Right cardiac atrium (tissue), 5 donors: ENCODE results near the gene MYOZ1. TPM values are rescaled to one million over a fixed set of nuclear protein-coding genes. Genes with fewer than 3 reads are reported as not detected.
A peak's percentile ranks its signal among the peaks of the same experiment; 100 is the strongest.

Experiments
- ATAC-seq, 2 donors: fragments of 200-7000 bp; cut with Tn5 transposase; one replicate each; pipeline versions ENCODE4 v1.8.0 to v1.9.1; 2020; ENCODE audit warnings: moderate library complexity in 2 of 2, mild to moderate bottlenecking in 1 of 2
- DNase-seq, 3 donors: peaks; one replicate each; pipeline ENCODE4 v3.0.0-alpha.2; 2020
- H3K27ac ChIP-seq: one replicate; pipeline ENCODE4 v1.5.1; 2013; ENCODE audit warnings: mild to moderate bottlenecking, low read length, control low read depth, moderate library complexity
- H3K27me3 ChIP-seq: one replicate; pipeline ENCODE4 v1.6.1; 2013; ENCODE audit not compliant: control insufficient read depth, insufficient read depth
- H3K4me1 ChIP-seq: one replicate; pipeline ENCODE4 v1.6.1; 2013; ENCODE audit warnings: low read length; ENCODE audit not compliant: control insufficient read depth, insufficient read depth
- H3K4me3 ChIP-seq: one replicate; pipeline ENCODE4 v1.5.1; 2013; ENCODE audit warnings: low read length, control low read depth
- H3K9me3 ChIP-seq: one replicate; pipeline ENCODE4 v1.6.1; 2013; ENCODE audit warnings: low read length; ENCODE audit not compliant: control insufficient read depth
- WGBS: extraction: QIAGEN DNeasy Blood & Tissue Kit; methylation state at CpG from one replicate; pipeline ENCODE4 v1.1.7; 2013; 5-methylcytosine and 5-hydroxymethylcytosine counted together
- intact Hi-C, 4 donors: fragments of 100-400 bp; cut with DNase I; formaldehyde crosslinking; loops; one replicate each; pipeline versions ENCODE4 v1.11.0 to v1.14.0; 2022 to 2023
- polyA plus RNA-seq: library from polyadenylated mRNA; stranded (reverse); fragments of 200-250 nt; gene quantifications from one replicate; pipeline ENCODE4 v1.2.3, GENCODE V29; 2013
- total RNA-seq, 4 donors: library from RNA; stranded (reverse); fragmentation: NEBNext Ultra II Directional; extraction: Animal tissue kit (Norgen Biotek cat#: 25700); gene quantifications; one replicate each; pipeline ENCODE4 v1.2.1, GENCODE V29; 2021
- donor health status: healthy with polysubstance abuse.
- donor health status: DM: no; HTN: yes; CAD: no.
- donor health status: DM: no; HTN: no; CAD: no.
- donor health status: DM: no; HTN: yes; CAD: no; lungs with severe emphysema.
- donor health status: DM: yes; HTN: yes; CAD: no.

MYOZ1 gene
- total and polyA plus RNA-seq, 5 donors: 19.5 to 101 (median 72.6) TPM

DNA sequence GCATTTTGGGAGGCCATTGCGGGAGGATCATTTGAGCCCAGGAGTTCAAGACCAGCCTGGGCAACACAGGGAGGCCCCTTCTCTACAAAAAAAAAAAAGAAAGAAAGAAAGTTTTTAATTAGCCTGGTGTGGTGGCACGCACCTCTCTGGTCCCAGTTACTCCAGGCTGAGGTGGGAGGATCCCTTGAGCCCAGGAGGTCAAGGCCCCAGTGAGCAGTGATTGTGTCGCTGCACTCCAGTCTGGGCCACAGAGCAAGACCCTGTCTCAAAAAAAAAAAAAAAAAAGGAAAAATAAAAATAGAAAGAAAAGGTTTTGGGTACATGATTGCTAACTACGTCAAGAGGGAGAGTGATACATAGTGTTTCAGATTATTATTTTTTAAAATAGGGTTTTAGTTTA, 48.2 kb downstream of the MYOZ1 start:
- Histone ChIP-seq H3K27ac (no peak overlapping the region), H3K9me3 (no peaks in the 10 kb centered on the region), H3K4me1 (peaks cover 4% of the 10 kb centered on the region), H3K4me3 (no peak overlapping the region), H3K27me3 (no peaks in the 10 kb centered on the region)
- ATAC-seq (no peak), DNase-seq (no peak)
- intact Hi-C loops: no loop called here
- WGBS: 98% methylated on average over 4 of the region's 4 CpGs

DNA sequence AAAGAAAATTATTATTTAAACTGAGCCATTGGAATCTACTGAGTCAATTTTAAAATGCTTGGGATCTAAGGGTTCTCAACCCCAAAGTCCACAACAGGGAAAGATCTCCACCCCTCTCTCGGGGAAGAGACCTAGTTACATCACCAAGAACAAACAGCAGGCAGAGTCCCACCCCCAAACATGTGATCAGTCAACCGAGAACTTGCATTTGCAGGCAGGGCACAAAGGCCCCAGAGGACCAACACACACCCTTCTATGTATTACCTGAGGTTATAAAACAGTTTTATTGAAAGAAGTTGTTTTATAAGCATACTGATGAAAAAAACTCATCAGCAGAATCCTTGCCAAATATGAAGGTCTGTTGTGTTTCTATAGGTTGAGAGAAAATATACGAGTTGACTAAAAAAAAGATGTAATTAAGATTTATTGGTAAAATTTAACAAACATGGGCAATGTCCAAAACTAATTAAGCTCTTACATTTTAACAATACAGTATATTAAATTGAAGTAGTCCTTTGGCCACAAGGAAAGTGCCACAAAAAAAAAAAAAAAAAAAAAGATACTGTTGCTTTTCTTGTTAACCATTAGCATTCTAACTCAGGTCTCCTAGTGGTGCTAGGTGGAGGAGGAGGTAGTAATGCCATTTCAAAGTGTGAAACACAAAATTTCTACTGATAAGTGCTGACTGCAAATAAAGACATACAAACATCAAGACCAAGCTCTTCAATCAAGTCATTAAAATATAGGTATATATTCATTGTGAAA, 49.2 kb downstream of the MYOZ1 start:
- ATAC-seq (peak; percentile 73 to 86), DNase-seq (peak; percentile 28 to 61 (median 58))
- no peak overlapping the region for H3K4me3 ChIP-seq
- WGBS: 41% methylated on average over 3 of the region's 3 CpGs
- H3K9me3 ChIP-seq: no peaks in the 10 kb centered on the region
- peaks cover 4% of the 10 kb centered on the region for H3K4me1 ChIP-seq
- no peak overlapping the region for H3K27ac ChIP-seq
- no peaks in the 10 kb centered on the region for H3K27me3 ChIP-seq
- intact Hi-C loops: no loop called here

DNA sequence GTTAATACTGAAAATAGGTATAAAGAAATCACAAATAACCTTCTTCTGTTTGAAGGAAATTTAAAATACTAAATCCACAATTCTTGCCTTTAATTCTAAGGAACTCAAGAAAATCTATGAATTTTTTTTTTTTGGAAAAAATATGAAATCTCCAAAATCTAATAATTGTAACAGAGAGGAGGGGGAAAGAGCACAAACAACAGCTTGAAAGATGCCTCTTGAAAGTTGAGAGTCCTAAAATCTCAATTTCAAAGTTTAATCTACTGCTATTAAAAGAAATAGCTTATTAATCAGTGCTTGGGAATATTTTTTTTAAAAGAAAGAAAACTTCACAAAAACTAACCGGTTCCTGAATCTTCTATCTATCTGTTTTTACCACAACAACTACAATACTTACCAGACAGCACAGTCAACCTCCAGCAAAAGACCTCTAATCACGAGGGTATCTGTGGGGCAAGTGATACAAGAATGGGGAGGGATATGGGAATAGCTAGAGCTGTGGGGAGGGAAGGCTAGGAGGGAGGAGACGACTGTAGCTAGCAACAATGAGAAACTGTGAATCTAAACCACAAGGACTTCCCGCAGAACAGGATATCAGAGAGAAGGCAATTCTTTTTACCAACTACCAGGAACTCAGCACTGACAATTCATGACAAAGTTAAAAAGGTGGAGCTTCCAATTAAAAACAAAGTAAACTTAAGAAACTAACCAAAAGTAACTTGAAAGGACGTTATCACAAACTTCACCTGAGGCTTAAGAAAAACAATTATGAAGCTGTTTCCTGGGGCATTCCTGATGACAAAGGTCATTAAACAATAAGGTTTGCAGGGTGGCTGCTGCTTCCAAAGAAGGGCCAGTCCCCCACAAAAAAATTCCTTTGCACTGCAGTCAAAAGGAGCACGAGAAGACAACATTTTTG, 50.1 kb downstream of the MYOZ1 start, which contains the start of gene USP54:
Gene USP54, minus strand, starts transcription at position 462 of the 919 bp plus-strand sequence. CDS start 15,684 bp downstream, outside the sequence.
- H3K27me3 ChIP-seq: no peaks in the 10 kb centered on the region
- no peaks in the 10 kb centered on the region for H3K9me3 ChIP-seq
- DNase-seq (no peak), ATAC-seq (peak; percentile 69 to 72)
- H3K27ac ChIP-seq: peak within 1 kb of the TSS; percentile 96
- intact Hi-C loops: no loop called here
- H3K4me3 ChIP-seq: peak within 1 kb of the TSS; percentile 7
- WGBS: 29% methylated on average over 6 of the region's 6 CpGs
- H3K4me1 ChIP-seq: peaks cover 4% of the 10 kb centered on the region

- peak overlapping the region; percentile 45 for H3K27ac ChIP-seq
- no peaks in the 10 kb centered on the region for H3K27me3 ChIP-seq
- 84% methylated on average over 3 of the region's 3 CpGs for WGBS
- ATAC-seq: peak in 1 of 2 donors; percentile 36
- peaks cover 4% of the 10 kb centered on the region for H3K4me1 ChIP-seq
- no peak overlapping the region for H3K4me3 ChIP-seq
- intact Hi-C loops: no loop called here
- no peak for DNase-seq
- H3K9me3 ChIP-seq: no peaks in the 10 kb centered on the region
These were observed 51.6 kb downstream of the MYOZ1 start for GRCh38 chr10:73589563-73590126.

DNA sequence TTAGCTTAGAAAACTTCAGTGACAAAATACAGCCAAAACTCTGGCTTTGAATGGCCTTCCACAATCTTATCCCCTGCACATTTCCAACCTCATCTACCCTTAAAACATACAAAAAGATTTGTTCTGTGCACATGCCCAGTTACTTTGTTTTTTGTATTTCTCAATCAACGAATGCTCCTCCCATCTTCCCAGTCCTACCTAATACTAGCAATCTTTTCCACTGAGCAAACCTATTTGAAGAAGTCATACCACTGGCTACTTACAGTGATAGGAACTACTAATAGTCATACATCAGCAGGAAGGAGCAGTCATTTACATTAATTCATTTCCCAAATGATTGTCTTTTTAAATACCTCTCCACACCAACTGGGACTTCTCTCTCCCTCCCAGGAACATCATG, 52.6 kb downstream of the MYOZ1 start:
- WGBS: 97% methylated on average over 1 of the region's 1 CpG
- Histone ChIP-seq H3K27me3 (no peaks in the 10 kb centered on the region), H3K27ac (no peak overlapping the region), H3K4me1 (peaks cover 4% of the 10 kb centered on the region), H3K4me3 (no peak overlapping the region), H3K9me3 (no peaks in the 10 kb centered on the region)
- DNase-seq (no peak), ATAC-seq (no peak)
- intact Hi-C loops: no loop called here

- Histone ChIP-seq H3K27me3 (no peaks in the 10 kb centered on the region), H3K4me3 (no peak overlapping the region), H3K9me3 (no peaks in the 10 kb centered on the region), H3K27ac (no peak overlapping the region), H3K4me1 (peaks cover 2% of the 10 kb centered on the region)
- peak; percentile 81 to 87 for ATAC-seq
- WGBS: 3% methylated on average over 1 of the region's 1 CpG
- intact Hi-C loops: no loop called here
- DNase-seq: no peak
These were observed 54.7 kb downstream of the MYOZ1 start for GRCh38 chr10:73586583-73586984.

DNA sequence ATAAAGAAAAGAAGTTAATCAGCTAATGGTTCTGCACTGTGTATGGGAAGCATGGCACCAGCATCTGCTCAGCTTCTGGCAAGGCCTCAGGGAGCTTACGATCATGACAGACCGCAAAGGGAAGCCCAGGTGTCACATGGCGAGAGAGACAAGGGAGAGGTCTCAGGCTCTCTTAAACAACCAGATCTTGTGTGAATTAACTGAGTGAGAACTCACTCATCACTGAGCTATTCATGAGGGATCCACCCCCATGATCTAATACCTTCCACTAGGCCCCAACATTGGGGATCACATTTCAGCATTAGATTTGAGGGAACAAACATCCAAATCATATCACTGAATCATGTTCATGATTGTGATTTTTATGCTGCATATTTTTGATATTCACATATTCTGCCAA, 55.9 kb downstream of the MYOZ1 start:
- intact Hi-C loops: no loop called here
- ATAC-seq: no peak

GRCh38 chr10:73584737-73585136, 56.5 kb downstream of the MYOZ1 start:
- H3K27ac ChIP-seq: no peak overlapping the region
- no peaks in the 10 kb centered on the region for H3K9me3 ChIP-seq
- DNase-seq: no peak
- intact Hi-C loops: no loop called here
- H3K27me3 ChIP-seq: no peaks in the 10 kb centered on the region
- no peak for ATAC-seq
- 97% methylated on average over 2 of the region's 2 CpGs for WGBS
- no peaks in the 10 kb centered on the region for H3K4me1 ChIP-seq
- H3K4me3 ChIP-seq: no peak overlapping the region

More for the DNA sequence above, 55.9 kb downstream of the MYOZ1 start:
- WGBS: 100% methylated on average over 3 of the region's 3 CpGs
- Histone ChIP-seq H3K27me3 (no peaks in the 10 kb centered on the region), H3K4me1 (no peaks in the 10 kb centered on the region), H3K27ac (no peak overlapping the region), H3K4me3 (no peak overlapping the region), H3K9me3 (no peaks in the 10 kb centered on the region)
- no peak for DNase-seq

DNA sequence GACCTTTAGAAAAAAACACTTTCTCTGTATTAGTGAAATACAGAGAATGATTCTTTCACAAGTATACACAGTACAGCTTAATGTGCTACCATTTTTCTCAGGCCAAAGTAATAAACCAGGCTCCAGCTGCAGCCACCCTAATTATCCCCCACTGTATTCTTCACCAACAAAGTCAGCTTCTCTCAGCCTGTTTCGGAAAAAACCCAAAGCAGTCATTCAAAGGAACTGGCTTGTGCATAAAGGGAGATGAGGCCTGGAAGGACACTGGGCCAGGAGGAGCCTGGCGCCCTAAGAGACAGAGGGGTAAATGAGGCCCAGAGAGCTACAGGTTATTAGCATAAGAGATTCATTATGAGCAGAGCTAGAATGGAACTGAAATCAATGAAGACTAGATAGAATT, 59.4 kb downstream of the MYOZ1 start:
- H3K4me1 ChIP-seq: no peaks in the 10 kb centered on the region
- no peak overlapping the region for H3K4me3 ChIP-seq
- 87% methylated on average over 2 of the region's 2 CpGs for WGBS
- ATAC-seq: no peak
- no peak for DNase-seq
- no peaks in the 10 kb centered on the region for H3K9me3 ChIP-seq
- intact Hi-C loops: no loop called here
- no peaks in the 10 kb centered on the region for H3K27me3 ChIP-seq
- no peak overlapping the region for H3K27ac ChIP-seq
